Neural cell (in vitro differentiated cells): ENCODE results near the gene RYR3.

Experiments
- CTCF ChIP-seq: fragments of 450-650 bp; IDR thresholded peaks from 2 replicates; pipeline ENCODE4 v1.5.1; 2014; ENCODE audit warnings: antibody characterized with exemption, mild to moderate bottlenecking, moderate library complexity; ENCODE audit not compliant: poor library complexity, severe bottlenecking
- EP300 ChIP-seq: fragments of 450-650 bp; conservative IDR thresholded peaks from 2 replicates; pipeline ENCODE4 v1.6.1; 2014; ENCODE audit warnings: antibody characterized with exemption, mild to moderate bottlenecking, moderate library complexity; ENCODE audit not compliant: poor library complexity, severe bottlenecking
- EZH2 ChIP-seq: fragments of 200-600, 300-800 bp; shearing (Covaris generic), sonication (generic); IDR thresholded peaks from 2 replicates; pipeline ENCODE4 v1.6.1; 2014; ENCODE audit warnings: antibody characterized with exemption, low read length, borderline replicate concordance, mild to moderate bottlenecking; ENCODE audit not compliant: insufficient read depth, poor library complexity, severe bottlenecking
- POLR2AphosphoS5 ChIP-seq: IDR thresholded peaks from 2 replicates; pipeline ENCODE4 v1.6.1; 2012
- TAF1 ChIP-seq: IDR thresholded peaks from 2 replicates; pipeline ENCODE4 v1.6.1; 2012; ENCODE audit warnings: low read depth

- TF ChIP-seq POLR2AphosphoS5 (no peak), CTCF (no peak), EZH2 (no peak), EP300 (no peak), TAF1 (no peak)
Measured at GRCh38 chr15:33411596-33412540, 101.1 kb downstream of the RYR3 start.
